ENCODE results near the gene MBD4. TPM values are rescaled to one million over a fixed set of nuclear protein-coding genes. Genes with fewer than 3 reads are reported as not detected.
"Not testable (repeated sequence)": the region's sequence is repeated elsewhere in the genome, so short reads cannot be mapped to it uniquely, and the experiment has no call there.

The MBD4 gene
- total RNA-seq, 1 donor from 2014 or later, result 49.0 TPM

DNA sequence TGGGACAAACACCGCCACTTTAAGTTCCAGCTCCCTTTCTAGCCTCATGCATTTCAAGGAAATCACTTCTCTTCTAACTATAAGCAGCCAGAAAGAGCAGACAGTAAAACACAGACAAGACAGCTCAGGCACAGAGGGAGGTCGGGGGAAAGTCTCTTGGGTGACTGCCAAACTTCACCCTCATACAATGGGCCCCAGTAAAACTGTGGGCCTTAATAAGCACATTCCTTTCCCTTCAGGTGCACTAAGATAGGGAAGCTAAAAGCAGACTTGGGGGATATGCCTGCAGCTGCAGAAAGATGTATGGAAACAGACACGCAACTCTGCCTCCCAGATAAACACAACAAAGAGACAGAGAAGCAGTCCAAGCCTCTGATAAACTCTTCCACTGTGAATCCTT, 26.5 kb downstream of the MBD4 start:
- intact Hi-C loops (cut with micrococcal nuclease), result not testable (repeated sequence)

DNA sequence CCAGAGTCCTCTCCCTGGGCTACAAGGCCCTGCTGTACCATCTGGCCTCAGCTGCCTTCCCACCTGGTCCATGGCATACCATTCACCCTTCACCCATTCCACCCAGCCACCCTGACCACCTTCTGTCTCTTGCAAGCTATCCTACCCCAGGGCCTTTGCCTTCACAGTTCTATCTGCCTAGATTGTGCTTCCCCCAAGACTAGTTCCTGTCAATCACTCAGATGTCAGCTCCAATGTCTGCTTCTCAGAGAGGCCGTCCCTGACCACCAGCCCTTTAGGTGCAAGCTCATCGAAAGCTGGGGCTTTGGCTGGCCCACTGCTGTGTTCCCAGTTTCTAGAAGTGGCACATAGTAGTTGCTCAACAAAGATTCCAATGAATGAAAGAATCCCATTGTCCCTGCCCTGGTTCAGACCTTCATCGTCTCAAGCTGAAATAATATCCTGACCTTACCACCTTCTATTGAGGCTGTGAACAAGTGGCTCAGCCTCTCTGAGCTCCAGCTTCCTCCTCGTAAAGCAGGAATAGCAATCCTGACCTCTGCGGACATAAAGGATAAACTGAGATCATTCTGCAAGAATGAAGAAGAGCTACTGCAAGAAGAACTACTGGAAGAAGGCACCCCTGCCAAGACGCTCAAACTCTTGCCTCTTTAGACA, 27.1 kb downstream of the MBD4 start:
- intact Hi-C loops (cut with micrococcal nuclease), result no loop called here

DNA sequence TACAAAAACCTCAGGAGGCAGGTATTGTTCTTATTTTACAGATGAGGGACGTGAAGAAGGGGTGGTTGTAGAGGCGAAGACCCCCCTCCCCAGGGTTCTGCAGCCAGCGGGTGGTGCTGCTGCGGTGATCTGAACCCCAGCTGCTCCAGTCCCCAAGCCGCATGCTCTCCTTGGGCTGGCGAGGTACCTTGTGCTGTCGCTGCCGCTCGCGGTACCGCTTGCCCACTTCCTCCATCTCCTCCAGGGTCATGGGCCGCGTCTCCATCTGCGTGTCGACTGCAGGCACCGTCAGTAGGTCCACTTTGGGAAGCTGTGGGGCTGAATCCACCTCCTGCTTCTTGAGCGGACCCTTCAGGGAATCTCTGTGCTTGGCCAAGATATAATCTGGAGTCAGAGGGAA, 28.8 kb downstream of the MBD4 start:
- intact Hi-C loops (cut with micrococcal nuclease), result no loop called here

DNA sequence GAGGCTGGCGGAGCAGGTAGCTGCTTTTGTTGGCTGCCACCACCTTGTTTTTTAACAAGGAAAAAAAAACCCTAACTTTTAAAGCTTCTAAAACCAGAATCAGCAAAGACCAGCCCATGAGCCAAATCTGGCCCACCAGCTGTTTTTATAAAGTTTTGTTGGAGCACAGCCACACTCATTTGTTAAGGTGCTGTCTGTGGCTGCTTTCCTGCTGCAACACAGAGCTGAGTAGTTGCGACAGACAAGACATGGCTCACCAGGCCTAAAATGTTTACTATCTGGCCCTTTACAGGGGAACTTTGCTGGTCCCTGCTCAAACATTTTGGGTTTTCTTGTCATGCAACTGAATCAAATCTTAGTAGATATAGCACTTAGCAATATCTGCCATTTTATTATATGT, 30.2 kb downstream of the MBD4 start:
- intact Hi-C loops (cut with micrococcal nuclease), result no loop called here

DNA sequence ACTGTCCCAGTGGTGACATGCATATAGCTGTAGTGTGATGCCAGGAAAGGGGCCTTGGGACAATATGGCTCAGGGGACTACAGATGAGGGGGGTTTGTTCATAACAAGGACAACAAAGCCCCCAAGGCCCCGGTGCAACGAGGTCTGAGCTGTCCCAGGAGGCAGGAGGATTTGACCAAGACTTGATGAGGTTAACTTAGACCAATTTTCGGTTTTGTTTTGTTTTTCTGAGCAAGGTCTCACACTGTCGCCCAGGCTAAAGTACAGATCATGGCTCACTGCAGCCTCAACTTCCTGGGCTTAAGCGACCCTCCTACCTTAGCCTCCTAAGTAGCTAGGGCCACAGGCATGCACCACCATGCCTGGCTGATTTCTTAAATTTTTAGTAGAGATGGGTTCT, 35.1 kb downstream of the MBD4 start:
- intact Hi-C loops (cut with micrococcal nuclease), result no loop called here

DNA sequence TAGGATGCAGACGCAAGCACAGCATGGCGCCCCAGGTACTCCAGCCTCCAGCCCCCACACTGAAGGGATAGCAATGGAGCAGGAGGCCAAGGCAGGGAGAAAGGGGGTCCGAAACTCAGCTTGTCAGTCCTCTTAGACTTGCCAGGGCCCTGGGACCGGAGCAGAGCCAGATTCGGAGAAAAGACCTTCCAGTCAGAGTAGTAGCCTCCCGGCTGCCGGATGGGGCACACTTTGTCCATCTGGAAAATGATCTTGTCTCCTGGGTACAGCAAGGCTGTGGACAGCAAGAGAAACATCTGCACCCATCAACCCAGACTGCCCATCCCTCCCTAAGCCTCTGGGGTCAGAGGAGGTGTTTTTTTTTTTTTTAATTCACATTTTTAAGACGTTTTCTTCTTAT, 35.6 kb downstream of the MBD4 start:
- intact Hi-C loops (cut with micrococcal nuclease), result no loop called here

DNA sequence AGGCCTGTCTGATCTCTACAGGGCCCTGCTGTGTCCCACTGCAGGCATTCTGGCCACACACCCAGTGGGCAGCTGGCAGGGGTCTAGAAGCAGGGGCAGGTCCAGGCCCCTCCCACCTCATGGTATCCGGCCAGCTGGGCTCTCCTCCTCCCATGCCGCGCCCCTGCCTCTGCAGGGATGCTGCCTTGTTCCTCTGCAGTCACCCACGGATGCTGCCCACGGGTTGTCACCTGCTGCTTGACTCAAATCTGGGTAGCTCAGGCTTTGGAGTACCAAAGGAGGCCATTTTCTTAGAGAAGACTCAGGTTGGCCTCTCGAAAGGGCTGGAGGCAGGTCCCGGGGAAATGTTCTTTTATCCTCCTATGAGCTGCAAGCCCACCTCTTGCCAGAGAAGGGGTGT, 36.3 kb downstream of the MBD4 start:
- intact Hi-C loops (cut with micrococcal nuclease), result no loop called here

DNA sequence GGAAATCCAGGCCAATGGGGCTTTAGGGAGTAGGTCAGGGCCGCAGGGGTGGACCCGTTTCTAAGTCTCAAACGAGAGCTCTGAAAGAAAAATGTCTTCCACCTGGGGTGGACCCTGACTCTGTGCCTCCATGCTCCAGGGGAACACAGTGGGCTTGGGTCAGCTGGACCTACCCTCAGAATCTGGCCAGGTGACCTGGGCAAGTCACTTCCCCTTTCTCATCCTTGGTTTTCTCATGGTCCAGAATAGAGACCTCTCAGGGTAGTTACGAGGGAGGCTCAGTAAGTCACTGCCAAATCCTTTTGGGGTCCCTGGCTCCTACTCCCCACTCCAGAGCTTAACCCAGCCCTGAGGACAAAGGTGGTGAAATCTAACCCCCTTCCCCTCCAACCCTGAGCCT, 37.1 kb downstream of the MBD4 start:
- intact Hi-C loops (cut with micrococcal nuclease), result no loop called here

DNA sequence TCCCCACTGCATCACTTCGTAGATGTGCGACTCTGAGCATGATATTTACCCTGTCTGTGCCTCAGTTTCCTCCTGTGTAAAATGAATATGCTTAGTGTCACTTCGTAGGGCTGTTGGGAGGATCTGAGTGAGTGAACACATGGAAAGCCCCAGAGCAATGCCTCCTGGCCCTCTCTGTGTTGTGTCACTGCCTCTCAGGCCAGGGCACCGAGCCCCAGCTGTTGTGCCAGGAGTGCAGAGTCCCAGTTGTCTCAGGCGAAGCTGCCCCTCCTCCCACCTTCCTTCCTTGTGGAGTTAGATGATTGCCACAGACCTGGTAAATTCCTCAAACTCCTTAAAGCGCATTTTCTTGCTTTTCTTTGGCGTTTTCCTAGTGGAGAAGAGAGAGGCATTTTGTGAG, 37.5 kb downstream of the MBD4 start:
- intact Hi-C loops (cut with micrococcal nuclease), result no loop called here

DNA sequence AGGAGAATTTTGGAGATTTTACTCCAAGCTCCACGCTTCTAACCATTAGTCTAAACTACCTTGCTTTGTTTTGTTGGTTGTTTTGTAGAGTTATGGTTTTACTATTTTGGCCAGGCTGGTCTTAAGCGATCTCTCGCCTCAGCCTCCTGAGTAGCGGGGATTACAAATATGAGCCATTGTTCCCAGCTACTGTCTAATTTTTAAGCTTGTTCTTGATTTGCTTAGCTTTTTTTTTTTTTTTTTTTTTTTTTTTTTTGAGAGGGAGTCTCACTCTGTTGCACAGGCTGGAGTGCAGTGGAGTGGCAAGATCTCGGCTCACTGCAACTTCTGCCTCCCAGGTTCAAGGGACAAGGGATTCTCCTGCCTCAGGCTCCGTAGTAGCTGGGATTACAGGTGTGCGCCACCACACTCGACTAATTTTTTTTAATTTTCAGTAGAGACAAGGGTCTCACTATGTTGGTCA, 39.8 kb downstream of the MBD4 start:
- intact Hi-C loops (cut with micrococcal nuclease), result loop anchor here (1.0 to 2.0 kb wide), 5 partner anchors 28 to 373 kb away; partner anchors contain the start of genes EFCAB12, IFT122 and ISY1

DNA sequence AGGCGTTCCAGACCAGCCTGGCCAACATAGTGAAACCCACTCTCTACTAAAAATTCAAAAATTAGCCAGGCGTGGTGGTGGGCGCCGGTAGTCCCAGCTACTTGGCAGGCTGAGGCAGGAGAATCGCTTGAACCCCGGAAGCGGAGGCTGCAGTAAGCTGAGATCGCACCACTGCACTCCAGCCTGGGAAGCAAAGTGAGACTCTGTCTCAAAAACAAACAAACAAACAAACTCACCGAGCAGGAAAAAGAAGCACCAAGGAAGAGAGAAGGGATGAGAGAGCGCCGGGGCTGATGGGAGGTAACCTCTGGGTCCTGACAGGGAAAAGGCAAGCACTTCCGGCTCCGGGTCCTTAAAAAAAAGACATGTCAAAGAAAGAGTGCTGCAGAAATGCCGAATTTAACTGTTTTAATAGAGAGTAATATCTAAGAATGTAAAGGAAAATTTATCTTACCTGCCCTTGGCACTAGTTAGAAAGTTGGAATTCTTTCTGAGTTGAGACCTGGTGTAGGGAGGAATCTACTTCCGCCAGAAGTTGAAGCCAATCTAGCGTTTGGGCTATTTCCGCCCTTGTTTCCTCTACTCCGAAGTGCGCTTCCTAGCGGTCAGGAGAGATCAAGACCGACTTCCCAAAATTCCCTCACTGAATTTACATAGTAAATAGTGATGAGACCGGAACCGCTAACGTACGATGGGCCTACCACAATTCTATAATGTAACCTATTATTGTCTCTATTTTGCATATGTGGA, 40.4 kb downstream of the MBD4 start:
- intact Hi-C loops (cut with micrococcal nuclease), result loop anchor here (1.0 to 2.0 kb wide), 5 partner anchors 29 to 373 kb away; partner anchors contain the start of genes EFCAB12, IFT122 and ISY1

DNA sequence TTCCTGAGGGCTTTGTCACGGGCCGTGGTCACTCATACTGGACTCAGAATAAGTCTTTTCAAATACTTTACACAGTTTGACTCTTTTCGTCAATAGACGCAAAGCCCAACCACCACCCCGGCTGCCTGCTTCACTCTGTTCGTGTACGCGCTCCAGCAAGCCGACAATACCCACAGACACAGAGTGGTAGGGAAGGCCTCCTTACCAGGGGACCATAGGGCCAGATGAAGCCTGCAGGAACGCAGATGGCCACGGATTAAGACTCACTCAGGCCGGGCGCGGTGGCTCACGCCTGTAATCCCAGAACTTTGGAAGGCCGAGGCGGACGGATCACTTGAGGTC, 41.0 kb downstream of the MBD4 start:
- intact Hi-C loops (cut with micrococcal nuclease), result loop anchor here (1.0 to 2.0 kb wide), 5 partner anchors 30 to 372 kb away; partner anchors contain the start of genes EFCAB12, IFT122 and ISY1

DNA sequence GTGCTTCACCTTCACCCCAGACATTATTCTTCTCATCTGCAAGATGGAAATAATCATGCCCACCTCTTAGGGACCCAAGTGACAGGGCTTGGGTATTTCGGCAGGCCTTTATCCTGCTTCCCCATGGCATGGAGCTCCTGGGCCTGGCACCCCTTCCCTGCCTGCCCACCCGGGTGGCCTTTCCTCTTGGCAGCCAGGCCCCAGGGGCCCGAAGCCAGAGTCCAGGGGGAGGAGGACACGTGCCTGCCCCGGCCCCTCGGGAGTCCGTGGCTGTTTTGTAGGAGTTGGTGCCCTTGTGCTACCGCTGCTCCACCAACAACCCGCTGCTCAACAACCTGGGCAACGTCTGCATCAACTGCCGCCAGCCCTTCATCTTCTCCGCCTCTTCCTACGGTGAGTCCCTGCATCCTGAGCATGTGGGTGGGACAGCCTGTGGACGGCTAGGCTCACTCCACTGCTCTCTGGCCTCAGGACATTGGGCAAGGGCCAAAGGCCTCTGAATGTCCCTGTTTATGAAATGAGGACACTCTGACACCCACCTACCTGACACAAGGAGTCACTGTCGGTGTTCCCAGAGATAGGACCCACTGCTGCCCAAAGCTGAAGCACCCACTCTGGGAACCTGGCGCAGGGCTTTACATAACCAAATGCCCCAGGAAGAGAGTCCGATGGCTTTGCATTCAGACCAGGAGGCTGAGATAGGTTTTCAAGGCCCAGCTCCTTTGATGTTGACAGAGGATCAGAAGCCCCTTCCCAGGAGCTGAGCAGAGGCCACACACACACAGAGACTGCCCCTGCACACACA, 45.8 kb downstream of the MBD4 start:
- intact Hi-C loops (cut with micrococcal nuclease), result not testable (repeated sequence)

DNA sequence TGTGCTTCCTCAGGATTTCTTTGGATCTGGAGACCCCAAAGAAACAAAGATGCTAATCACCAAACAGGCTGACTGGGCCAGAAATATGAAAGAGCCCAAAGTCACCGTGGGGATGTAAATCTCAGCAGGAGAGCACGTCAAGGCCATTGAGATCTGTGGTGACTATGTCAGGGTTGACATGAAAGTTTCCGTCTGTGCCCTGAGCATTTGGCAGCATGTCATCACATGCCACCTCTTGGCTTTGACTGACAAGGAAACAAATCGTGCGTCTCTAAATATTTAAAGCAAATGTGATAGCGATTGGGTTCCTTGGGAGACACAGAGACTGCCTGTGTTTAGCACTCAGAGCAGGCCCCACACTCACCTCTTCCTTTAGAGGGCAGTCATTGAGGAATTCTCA, 46.5 kb downstream of the MBD4 start:
- intact Hi-C loops (cut with micrococcal nuclease), result no loop called here

DNA sequence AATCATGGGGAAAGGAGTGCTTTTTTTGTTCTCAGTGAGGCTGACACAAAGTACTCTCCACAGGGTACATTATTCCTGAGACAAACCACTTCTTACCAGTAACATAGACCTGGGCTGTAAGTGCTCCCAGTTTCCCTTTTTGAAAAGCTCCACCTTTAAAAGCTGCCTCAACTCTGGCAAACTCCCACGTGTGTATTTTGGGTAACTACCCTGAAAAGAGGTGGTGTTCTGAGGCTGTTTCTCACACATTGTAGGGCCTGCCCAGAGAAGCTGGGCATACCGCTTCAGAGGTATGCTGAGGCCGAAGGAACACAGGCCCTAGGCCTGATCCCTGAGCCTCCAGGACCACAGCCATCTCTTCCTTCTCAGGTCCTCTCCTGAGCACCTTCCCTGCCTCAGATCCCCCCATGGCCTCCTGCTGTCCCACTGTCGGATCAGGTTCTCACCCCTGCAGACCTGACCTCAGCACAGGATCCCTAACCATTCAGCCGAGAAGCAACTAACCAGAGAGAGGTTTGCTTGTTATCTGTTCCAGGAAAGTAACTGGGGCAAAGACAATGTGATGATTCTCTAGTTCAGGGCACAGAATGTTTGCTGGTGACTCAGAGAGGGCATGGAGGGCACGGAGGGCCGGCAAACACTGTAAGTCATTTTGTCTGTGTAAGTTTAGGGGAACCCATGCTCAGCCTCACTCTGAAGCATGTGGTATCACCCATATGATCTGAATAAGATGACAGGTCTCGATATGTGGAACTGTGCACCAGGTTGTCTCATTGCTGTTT, 47.5 kb downstream of the MBD4 start:
- intact Hi-C loops (cut with micrococcal nuclease), result not testable (repeated sequence)

DNA sequence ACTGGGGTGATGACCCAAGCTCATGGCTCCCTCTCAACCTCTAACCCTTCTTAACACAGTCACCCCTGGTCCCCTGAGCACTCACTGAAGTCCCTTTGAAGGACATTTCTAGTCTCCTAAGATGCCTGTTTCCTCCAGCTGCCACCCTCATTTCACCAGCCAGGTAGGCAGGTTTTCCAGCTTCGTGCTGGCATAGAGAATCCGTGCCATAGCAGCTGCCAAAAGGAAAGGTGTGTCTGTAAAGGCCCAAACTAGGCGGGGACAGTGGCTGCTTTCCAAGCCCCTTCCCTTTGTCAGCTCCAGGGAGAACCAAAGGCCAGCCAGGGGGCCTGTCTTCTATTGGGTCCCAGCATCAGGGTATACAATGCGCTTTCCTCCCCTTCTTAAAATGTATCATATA, 48.2 kb downstream of the MBD4 start:
- intact Hi-C loops (cut with micrococcal nuclease), result not testable (repeated sequence)

DNA sequence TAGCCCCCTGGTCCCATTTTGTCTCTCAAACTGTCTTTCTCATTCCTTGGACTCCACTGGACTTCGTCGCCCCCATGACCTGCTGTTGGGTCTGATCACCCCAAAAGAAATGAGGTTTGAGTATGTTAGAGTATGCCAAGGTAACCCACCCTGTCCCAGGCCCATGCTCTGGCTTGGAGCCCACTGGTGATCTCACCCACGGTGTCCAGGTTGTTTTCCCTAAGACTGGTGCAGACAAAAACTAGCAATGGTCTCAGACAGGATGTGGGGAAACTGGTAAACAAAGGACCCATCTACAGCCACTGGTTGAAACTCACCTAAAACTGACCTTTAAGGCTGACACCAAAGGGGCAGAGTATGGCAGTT, 50.2 kb downstream of the MBD4 start:
- intact Hi-C loops (cut with micrococcal nuclease), result no loop called here

DNA sequence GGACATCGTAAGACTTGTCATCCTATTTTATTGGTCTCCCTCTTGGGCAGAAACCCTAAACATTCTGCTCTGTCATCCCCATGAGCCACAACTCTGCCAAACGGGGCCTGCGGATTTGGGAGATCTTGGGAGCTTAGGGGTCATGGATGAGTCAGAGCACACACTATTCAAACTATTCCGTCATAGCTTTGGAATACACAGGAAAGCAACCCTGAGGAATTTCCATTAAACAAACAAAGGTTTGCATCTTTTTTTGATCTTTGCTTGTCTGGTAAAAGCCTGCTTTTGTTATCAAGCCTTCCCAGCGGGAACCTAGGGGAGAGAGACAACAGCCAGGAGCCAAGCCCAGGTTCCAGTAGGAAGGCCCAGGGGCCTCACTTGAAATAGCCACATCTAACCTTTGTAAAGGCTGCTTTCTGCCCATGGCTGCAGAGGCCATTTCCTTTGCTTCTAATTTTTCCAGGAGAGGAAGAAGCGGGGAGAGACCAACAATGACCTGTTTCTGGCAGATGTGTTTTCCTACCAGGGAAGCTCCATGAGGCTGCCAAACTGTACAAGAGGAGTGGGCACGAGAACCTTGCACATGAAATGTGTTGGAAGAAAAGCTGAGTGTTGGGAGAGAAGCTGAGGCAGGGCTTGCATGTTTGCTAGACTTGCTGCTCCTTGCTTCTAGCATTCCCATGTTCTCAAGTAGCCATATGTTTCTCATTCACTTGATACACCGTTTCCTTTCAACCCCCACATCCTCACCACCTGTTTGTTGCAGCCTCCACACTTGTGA, 50.8 kb downstream of the MBD4 start:
- intact Hi-C loops (cut with micrococcal nuclease), result not testable (repeated sequence)

DNA sequence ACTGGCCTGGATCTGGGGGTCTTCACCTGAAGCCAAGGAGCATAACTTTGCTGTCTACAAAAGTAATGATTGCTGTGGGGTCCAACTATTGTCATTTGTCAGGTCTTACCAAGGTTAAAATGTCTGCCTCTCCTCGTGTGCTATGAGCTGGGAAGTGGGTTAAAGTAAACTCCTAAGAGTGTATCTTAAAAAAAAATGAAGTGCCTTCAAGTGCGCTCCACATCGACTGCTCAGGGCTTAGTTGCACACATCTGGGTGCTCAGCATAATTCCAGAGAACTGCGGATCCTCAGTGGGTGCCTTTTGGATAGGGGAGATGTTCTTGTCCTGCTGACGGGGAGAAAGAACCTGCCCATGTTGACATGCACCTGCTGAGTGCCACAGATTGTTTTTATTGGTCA, 52.3 kb downstream of the MBD4 start:
- intact Hi-C loops (cut with micrococcal nuclease), result no loop called here

DNA sequence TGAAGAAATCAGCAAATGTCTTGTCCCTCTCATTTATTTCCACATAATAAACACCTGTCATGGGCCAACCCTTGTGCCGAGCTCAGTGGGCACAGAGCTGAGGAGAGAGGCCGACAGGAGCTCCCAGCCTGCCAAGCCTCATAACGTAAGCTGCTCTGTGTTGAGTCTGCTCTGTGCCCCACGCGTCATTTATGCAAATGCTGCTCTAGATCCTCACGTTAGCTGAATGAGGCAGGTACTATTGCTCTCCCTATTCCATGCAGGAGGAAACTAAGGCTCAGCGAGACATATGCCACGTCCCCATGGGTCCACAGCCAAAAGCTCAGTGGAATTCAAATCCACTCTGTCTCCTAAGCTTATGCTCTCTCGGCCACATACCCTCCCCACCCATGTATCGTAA, 52.8 kb downstream of the MBD4 start:
- intact Hi-C loops (cut with micrococcal nuclease), result no loop called here

DNA sequence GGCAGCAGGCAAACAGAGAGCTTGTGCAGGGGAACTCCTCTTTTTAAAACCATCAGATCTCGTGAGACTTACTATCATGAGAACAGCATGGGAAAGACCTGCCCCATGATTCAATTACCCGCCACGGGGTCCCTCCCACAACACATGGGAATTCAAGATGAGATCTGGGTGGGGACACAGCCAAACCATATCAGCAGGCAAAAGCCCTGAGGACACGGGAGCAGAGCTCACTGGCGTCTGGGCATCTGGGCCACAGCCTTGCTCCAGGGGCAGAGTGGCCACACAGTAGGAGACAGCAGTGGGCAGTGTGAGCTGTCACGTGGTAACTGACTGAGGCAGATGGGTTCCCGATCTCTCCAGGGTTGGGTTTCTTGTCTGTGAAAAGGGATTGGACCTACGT, 54.2 kb downstream of the MBD4 start:
- intact Hi-C loops (cut with micrococcal nuclease), result not testable (repeated sequence)

All from T-helper 2 cell treated with Interferon-gamma antibody and Interleukin-4, amounts not matched to agents 100 ng/mL and 5 ng/mL, for 36 hours (primary cell).